Epithelial cell of esophagus (primary cell): Measurements from ENCODE around the gene MLLT10.
"Not testable (repeated sequence)": the region's sequence is repeated elsewhere in the genome, so short reads cannot be mapped to it uniquely, and the experiment has no call there.

ENCODE experiments used
- DNase-seq: peaks from one replicate; pipeline ENCODE4 v3.0.0; 2010; ENCODE audit warnings: low read depth
- H3K4me3 ChIP-seq: 2 replicates; pipeline ENCODE4 v1.5.1; 2011; ENCODE audit warnings: mild to moderate bottlenecking, low read length, control low read depth
- CTCF ChIP-seq: IDR thresholded peaks from 2 replicates; pipeline ENCODE4 v1.5.1; 2011; ENCODE audit warnings: low read depth, mild to moderate bottlenecking, low read length, control low read depth, inconsistent platforms; ENCODE audit not compliant: insufficient read depth; ENCODE audit errors: missing control alignments

The MLLT10 gene

DNA sequence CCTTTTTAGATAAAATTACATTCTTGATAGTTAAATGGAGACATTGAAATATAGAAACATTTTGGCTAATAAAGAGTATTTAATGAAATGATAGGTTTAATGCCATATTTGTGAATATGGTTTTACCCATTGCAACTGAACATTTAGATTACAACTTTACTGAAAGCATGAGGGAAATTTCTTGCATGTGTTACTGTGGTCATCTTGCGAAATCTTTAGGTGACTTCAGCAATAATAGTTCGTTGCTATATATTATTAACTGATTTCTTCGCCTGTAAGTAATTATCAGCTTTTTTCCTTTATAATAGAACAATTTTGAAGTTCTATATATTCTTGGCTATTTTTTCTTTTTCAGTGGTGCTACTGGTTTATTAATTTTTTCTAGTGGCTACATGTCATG, 83.2 kb downstream of the MLLT10 start:
- no peak for TF ChIP-seq CTCF
- no peak overlapping the region for H3K4me3 ChIP-seq
- DNase-seq = no peak

GRCh38 chr10:21623291-21623690, 89.3 kb downstream of the MLLT10 start:
- no peak overlapping the region for H3K4me3 ChIP-seq
- DNase-seq = no peak
- TF ChIP-seq CTCF = no peak

- not testable (repeated sequence) for H3K4me3 ChIP-seq
- peak; percentile 46 for DNase-seq
Observed at GRCh38 chr10:21624421-21624820, 90.4 kb downstream of the MLLT10 start.

- H3K4me3 ChIP-seq = no peak overlapping the region
- TF ChIP-seq CTCF = no peak
- DNase-seq = no peak
Observed at GRCh38 chr10:21624951-21625350, 90.9 kb downstream of the MLLT10 start.

GRCh38 chr10:21625623-21626229, 91.7 kb downstream of the MLLT10 start:
- no peak for TF ChIP-seq CTCF
- no peak for DNase-seq
- H3K4me3 ChIP-seq = no peak overlapping the region

DNA sequence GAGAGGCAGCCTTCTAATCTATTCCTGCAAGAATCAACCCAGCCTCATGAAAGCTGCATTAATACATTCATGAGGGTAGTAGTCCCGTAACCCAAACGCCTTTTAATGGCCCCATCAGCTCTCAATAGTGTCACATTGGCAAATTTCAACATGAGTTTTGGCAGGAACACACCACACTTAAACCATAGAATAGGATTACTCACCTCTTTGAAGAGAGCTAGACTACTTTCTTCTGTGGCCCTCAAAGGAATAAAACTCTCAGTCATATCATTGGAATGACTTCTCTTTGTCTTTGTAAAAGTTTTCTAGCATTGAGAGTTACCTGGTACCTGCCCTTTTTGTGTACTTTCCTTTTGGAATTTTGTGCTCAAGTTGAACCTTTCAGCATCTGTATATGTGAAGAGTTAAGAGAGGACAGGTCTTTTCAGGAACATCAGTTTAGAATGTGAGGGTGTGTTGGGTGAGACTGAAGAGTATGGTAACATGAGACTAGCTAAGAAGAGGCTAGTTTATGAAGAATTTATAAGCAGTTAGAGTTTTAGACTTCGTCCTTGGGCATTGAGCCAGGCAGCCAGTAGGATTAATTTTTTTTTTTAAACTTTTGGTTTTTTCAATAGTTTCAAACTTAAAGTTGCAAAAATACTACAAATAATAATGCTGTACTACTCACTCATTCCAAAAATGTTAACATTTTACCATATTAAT, 92.6 kb downstream of the MLLT10 start:
- H3K4me3 ChIP-seq = no peak overlapping the region
- peak; percentile 74 for DNase-seq
- no peak for TF ChIP-seq CTCF

- TF ChIP-seq CTCF = no peak
- H3K4me3 ChIP-seq = no peak overlapping the region
- DNase-seq = no peak
Observed at GRCh38 chr10:21627331-21627730, 93.3 kb downstream of the MLLT10 start.
